ENCODE results near the gene SPTBN4. TPM values are rescaled to one million over a fixed set of nuclear protein-coding genes. Genes with fewer than 3 reads are reported as not detected.
"Not testable (repeated sequence)": the region's sequence is repeated elsewhere in the genome, so short reads cannot be mapped to it uniquely, and the experiment has no call there.

The SPTBN4 gene
- polyA plus RNA-seq, 1 donor: 3.4 TPM

GRCh38 chr19:40588110-40588854 lies 121.5 kb downstream of the SPTBN4 start:
- Histone ChIP-seq H3K36me3 (ENCODE audit: control insufficient read depth, insufficient read depth, low read length) (peaks cover 7% of the 10 kb centered on the region), H3K4me3 (ENCODE audit: low read length) (no peak overlapping the region)
- no CpG with 5 or more reads among the region's 19 CpGs for WGBS (ENCODE audit: insufficient coverage, low lambda C conversion rate)

GRCh38 chr19:40588926-40589569 lies 122.2 kb downstream of the SPTBN4 start:
- DNase-seq: peak in 1 of 2 donors; percentile 28
- Histone ChIP-seq H3K4me3 (ENCODE audit: low read length) (no peak overlapping the region), H3K27ac (ENCODE audit: low read length) (no peak overlapping the region), H3K36me3 (ENCODE audit: control insufficient read depth, insufficient read depth, low read length) (peaks cover 7% of the 10 kb centered on the region), H3K27me3 (ENCODE audit: control insufficient read depth, insufficient read depth, low read length) (no peaks in the 10 kb centered on the region), H3K9me3 (ENCODE audit: control insufficient read depth, low read depth, low read length) (no peaks in the 10 kb centered on the region), H3K4me1 (ENCODE audit: control insufficient read depth, insufficient read depth, low read length) (no peaks in the 10 kb centered on the region)
- no CpG with 5 or more reads among the region's 9 CpGs for WGBS (ENCODE audit: insufficient coverage, low lambda C conversion rate)

More at GRCh38 chr19:40588110-40588854, 121.5 kb downstream of the SPTBN4 start:
- no peaks in the 10 kb centered on the region for H3K27me3 ChIP-seq (ENCODE audit: control insufficient read depth, insufficient read depth, low read length)
- H3K4me1 ChIP-seq (ENCODE audit: control insufficient read depth, insufficient read depth, low read length): no peaks in the 10 kb centered on the region
- DNase-seq: no peak
- H3K27ac ChIP-seq (ENCODE audit: low read length): no peak overlapping the region
- H3K9me3 ChIP-seq (ENCODE audit: control insufficient read depth, low read depth, low read length): no peaks in the 10 kb centered on the region

- H3K36me3 ChIP-seq (ENCODE audit: control insufficient read depth, insufficient read depth, low read length): peaks cover 7% of the 10 kb centered on the region
- H3K4me3 ChIP-seq (ENCODE audit: low read length): no peak overlapping the region
- H3K9me3 ChIP-seq (ENCODE audit: control insufficient read depth, low read depth, low read length): no peaks in the 10 kb centered on the region
- no peaks in the 10 kb centered on the region for H3K4me1 ChIP-seq (ENCODE audit: control insufficient read depth, insufficient read depth, low read length)
- no peak for DNase-seq
- H3K27ac ChIP-seq (ENCODE audit: low read length): no peak overlapping the region
- no peaks in the 10 kb centered on the region for H3K27me3 ChIP-seq (ENCODE audit: control insufficient read depth, insufficient read depth, low read length)
- WGBS (ENCODE audit: insufficient coverage, low lambda C conversion rate): 80% methylated on average over 1 of the region's 26 CpGs
Observed at GRCh38 chr19:40589591-40590429, 123.0 kb downstream of the SPTBN4 start.

- DNase-seq: no peak
- no peaks in the 10 kb centered on the region for H3K4me1 ChIP-seq (ENCODE audit: control insufficient read depth, insufficient read depth, low read length)
- no peak overlapping the region for H3K4me3 ChIP-seq (ENCODE audit: low read length)
- H3K27ac ChIP-seq (ENCODE audit: low read length): no peak overlapping the region
- WGBS (ENCODE audit: insufficient coverage, low lambda C conversion rate): no CpG with 5 or more reads among the region's 22 CpGs
- no peaks in the 10 kb centered on the region for H3K9me3 ChIP-seq (ENCODE audit: control insufficient read depth, low read depth, low read length)
- H3K36me3 ChIP-seq (ENCODE audit: control insufficient read depth, insufficient read depth, low read length): peaks cover 7% of the 10 kb centered on the region
- peaks cover 4% of the 10 kb centered on the region for H3K27me3 ChIP-seq (ENCODE audit: control insufficient read depth, insufficient read depth, low read length)
Observed at GRCh38 chr19:40590464-40591265, 123.9 kb downstream of the SPTBN4 start.

GRCh38 chr19:40591724-40592123 lies 124.9 kb downstream of the SPTBN4 start:
- no CpG with 5 or more reads among the region's 4 CpGs for WGBS (ENCODE audit: insufficient coverage, low lambda C conversion rate)
- H3K27me3 ChIP-seq (ENCODE audit: control insufficient read depth, insufficient read depth, low read length): peaks cover 12% of the 10 kb centered on the region
- H3K36me3 ChIP-seq (ENCODE audit: control insufficient read depth, insufficient read depth, low read length); H3K27ac ChIP-seq (ENCODE audit: low read length); DNase-seq; H3K4me3 ChIP-seq (ENCODE audit: low read length); H3K9me3 ChIP-seq (ENCODE audit: control insufficient read depth, low read depth, low read length); H3K4me1 ChIP-seq (ENCODE audit: control insufficient read depth, insufficient read depth, low read length): not testable (repeated sequence)

GRCh38 chr19:40592170-40592569 lies 125.4 kb downstream of the SPTBN4 start:
- WGBS (ENCODE audit: insufficient coverage, low lambda C conversion rate): no CpG with 5 or more reads among the region's 4 CpGs
- H3K27ac ChIP-seq (ENCODE audit: low read length): no peak overlapping the region
- no peak for DNase-seq
- H3K4me3 ChIP-seq (ENCODE audit: low read length): no peak overlapping the region
- no peaks in the 10 kb centered on the region for H3K4me1 ChIP-seq (ENCODE audit: control insufficient read depth, insufficient read depth, low read length)
- H3K9me3 ChIP-seq (ENCODE audit: control insufficient read depth, low read depth, low read length): peaks cover 2% of the 10 kb centered on the region
- H3K36me3 ChIP-seq (ENCODE audit: control insufficient read depth, insufficient read depth, low read length): no peaks in the 10 kb centered on the region
- peaks cover 15% of the 10 kb centered on the region for H3K27me3 ChIP-seq (ENCODE audit: control insufficient read depth, insufficient read depth, low read length)

- Histone ChIP-seq H3K36me3 (ENCODE audit: control insufficient read depth, insufficient read depth, low read length) (no peaks in the 10 kb centered on the region), H3K4me3 (ENCODE audit: low read length) (no peak overlapping the region), H3K27me3 (ENCODE audit: control insufficient read depth, insufficient read depth, low read length) (peaks cover 32% of the 10 kb centered on the region), H3K9me3 (ENCODE audit: control insufficient read depth, low read depth, low read length) (peaks cover 2% of the 10 kb centered on the region), H3K27ac (ENCODE audit: low read length) (no peak overlapping the region), H3K4me1 (ENCODE audit: control insufficient read depth, insufficient read depth, low read length) (no peaks in the 10 kb centered on the region)
- DNase-seq: no peak
- WGBS (ENCODE audit: insufficient coverage, low lambda C conversion rate): no CpG with 5 or more reads among the region's 8 CpGs
Observed at GRCh38 chr19:40594255-40594654, 127.5 kb downstream of the SPTBN4 start.

- Histone ChIP-seq H3K27me3 (ENCODE audit: control insufficient read depth, insufficient read depth, low read length) (peaks cover 36% of the 10 kb centered on the region), H3K9me3 (ENCODE audit: control insufficient read depth, low read depth, low read length) (peaks cover 2% of the 10 kb centered on the region), H3K36me3 (ENCODE audit: control insufficient read depth, insufficient read depth, low read length) (no peaks in the 10 kb centered on the region), H3K27ac (ENCODE audit: low read length) (no peak overlapping the region), H3K4me3 (ENCODE audit: low read length) (no peak overlapping the region), H3K4me1 (ENCODE audit: control insufficient read depth, insufficient read depth, low read length) (no peaks in the 10 kb centered on the region)
- no peak for DNase-seq
- no CpG with 5 or more reads among the region's 13 CpGs for WGBS (ENCODE audit: insufficient coverage, low lambda C conversion rate)
Observed at GRCh38 chr19:40594657-40595091, 127.9 kb downstream of the SPTBN4 start.

- H3K27me3 ChIP-seq (ENCODE audit: control insufficient read depth, insufficient read depth, low read length): peaks cover 50% of the 10 kb centered on the region
- H3K4me1 ChIP-seq (ENCODE audit: control insufficient read depth, insufficient read depth, low read length): peaks cover 7% of the 10 kb centered on the region
- no peak for DNase-seq
- H3K4me3 ChIP-seq (ENCODE audit: low read length): no peak overlapping the region
- no peaks in the 10 kb centered on the region for H3K36me3 ChIP-seq (ENCODE audit: control insufficient read depth, insufficient read depth, low read length)
- H3K27ac ChIP-seq (ENCODE audit: low read length): no peak overlapping the region
- peaks cover 8% of the 10 kb centered on the region for H3K9me3 ChIP-seq (ENCODE audit: control insufficient read depth, low read depth, low read length)
- WGBS (ENCODE audit: insufficient coverage, low lambda C conversion rate): no CpG with 5 or more reads among the region's 53 CpGs
Observed at GRCh38 chr19:40596608-40597328, 130.0 kb downstream of the SPTBN4 start.

Data from large intestine (tissue), 3 donors.